Measurements from ENCODE around the gene CAMSAP1. TPM values are rescaled to one million over a fixed set of nuclear protein-coding genes. Genes with fewer than 3 reads are reported as not detected.

Gene CAMSAP1
- total and polyA plus RNA-seq, 2 of the 4 experiments (the other 2 are of a cell fraction) = 8.2 to 19.5 TPM

- Histone ChIP-seq H3K4me2 (ENCODE audit: low read depth, low read length) (no peak overlapping the region), H3K23ac (ENCODE audit: low read depth, low read length) (no peak overlapping the region), H3K9me3 (ENCODE audit: control insufficient read depth, insufficient read depth, low read length) (no peaks in the 10 kb centered on the region), H3K9ac (ENCODE audit: low read depth, low read length) (no peak overlapping the region), H3K36me3 (ENCODE audit: control insufficient read depth, insufficient read depth, low read length) (no peaks in the 10 kb centered on the region), H3K4ac (ENCODE audit: low read depth, low read length) (no peak overlapping the region), H4K5ac (ENCODE audit: low read depth, low read length) (no peak overlapping the region), H2BK20ac (ENCODE audit: low read depth, low read length) (no peak overlapping the region), H4K8ac (ENCODE audit: low read depth in 2 of 2, low read length in 2 of 2) (no peak overlapping the region), H2BK120ac (ENCODE audit: low read depth, low read length) (no peak overlapping the region), H3K27ac (ENCODE audit: insufficient read depth, low read length) (no peak overlapping the region), H2AFZ (replicated peaks; ENCODE audit: low read length, poor library complexity) (no peak overlapping the region), H4K20me1 (ENCODE audit: insufficient read depth, low read length) (no peaks in the 10 kb centered on the region), H3K4me1 (ENCODE audit: control insufficient read depth, insufficient read depth, low read length) (no peaks in the 10 kb centered on the region), H3K14ac (replicated peaks; ENCODE audit: low read depth, low read length) (no peak overlapping the region), H3K56ac (ENCODE audit: extremely low read depth, insufficient read depth, low read length) (no peak overlapping the region), H3K27me3 (ENCODE audit: control insufficient read depth, insufficient read depth, low read length) (peaks cover 9% of the 10 kb centered on the region), H4K91ac (ENCODE audit: insufficient read depth, low read depth, low read length) (no peak overlapping the region), H3K9me1 (ENCODE audit: insufficient read depth, low read length) (no peaks in the 10 kb centered on the region), H2BK15ac (ENCODE audit: low read depth, low read length) (no peak overlapping the region), H3K18ac (ENCODE audit: low read depth, low read length) (no peak overlapping the region), H3K4me3 (ENCODE audit: insufficient read depth, low read depth, low read length) (no peak overlapping the region), H2AK5ac (ENCODE audit: low read depth, low read length) (no peak overlapping the region), H2BK5ac (ENCODE audit: low read depth, low read length, poor library complexity, severe bottlenecking) (no peak overlapping the region), H2AK9ac (replicated peaks; ENCODE audit: low read depth, low read length, poor library complexity) (no peak overlapping the region), H3K79me1 (ENCODE audit: low read depth in 1 of 2, low read length in 2 of 2) (no peaks in the 10 kb centered on the region)
- no peak for ATAC-seq (ENCODE audit: low read depth)
- dilution Hi-C loops (cut with HindIII; ENCODE audit: low sequenced_read_pairs, unreplicated experiment) = no loop called here
- TF ChIP-seq, protein P1, sequence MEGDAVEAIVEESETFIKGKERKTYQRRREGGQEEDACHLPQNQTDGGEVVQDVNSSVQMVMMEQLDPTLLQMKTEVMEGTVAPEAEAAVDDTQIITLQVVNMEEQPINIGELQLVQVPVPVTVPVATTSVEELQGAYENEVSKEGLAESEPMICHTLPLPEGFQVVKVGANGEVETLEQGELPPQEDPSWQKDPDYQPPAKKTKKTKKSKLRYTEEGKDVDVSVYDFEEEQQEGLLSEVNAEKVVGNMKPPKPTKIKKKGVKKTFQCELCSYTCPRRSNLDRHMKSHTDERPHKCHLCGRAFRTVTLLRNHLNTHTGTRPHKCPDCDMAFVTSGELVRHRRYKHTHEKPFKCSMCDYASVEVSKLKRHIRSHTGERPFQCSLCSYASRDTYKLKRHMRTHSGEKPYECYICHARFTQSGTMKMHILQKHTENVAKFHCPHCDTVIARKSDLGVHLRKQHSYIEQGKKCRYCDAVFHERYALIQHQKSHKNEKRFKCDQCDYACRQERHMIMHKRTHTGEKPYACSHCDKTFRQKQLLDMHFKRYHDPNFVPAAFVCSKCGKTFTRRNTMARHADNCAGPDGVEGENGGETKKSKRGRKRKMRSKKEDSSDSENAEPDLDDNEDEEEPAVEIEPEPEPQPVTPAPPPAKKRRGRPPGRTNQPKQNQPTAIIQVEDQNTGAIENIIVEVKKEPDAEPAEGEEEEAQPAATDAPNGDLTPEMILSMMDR (conservative IDR thresholded peaks at IDR 0.05; ENCODE audit: low read depth, low read length) = no peak
- TF ChIP-seq MAFK (IDR thresholded peaks at IDR 0.05; ENCODE audit: low read depth, low read length) (no peak), CEBPB (IDR thresholded peaks at IDR 0.05; ENCODE audit: low read depth, low read length) (no peak), MXI1 (IDR thresholded peaks at IDR 0.05; ENCODE audit: borderline replicate concordance, low read depth, low read length) (no peak), SMC3 (IDR thresholded peaks at IDR 0.05; ENCODE audit: low read depth, low read length) (no peak), MAZ (IDR thresholded peaks at IDR 0.05; ENCODE audit: borderline replicate concordance, low read depth, low read length) (no peak), POLR2A (IDR thresholded peaks at IDR 0.05; ENCODE audit: low read depth, low read length) (no peak), RCOR1 (IDR thresholded peaks at IDR 0.05; ENCODE audit: insufficient replicate concordance, low read length) (no peak), NFE2L2 (IDR thresholded peaks at IDR 0.05; ENCODE audit: low read depth, low read length) (no peak), RAD21 (IDR thresholded peaks at IDR 0.05; ENCODE audit: low read length) (no peak)
- in situ Hi-C loops (cut with MboI; ENCODE audit: low sequenced_read_pairs) = no loop called here
- POLR2A ChIA-PET (ENCODE audit: unreplicated experiment) = no interaction called here
- intact Hi-C loops (cut with micrococcal nuclease) = loop anchor here (2.0 to 10.0 kb wide), 3 partner anchors 164 to 325 kb away; partner anchors contain the start of gene UBAC1
- DNase-seq = no peak
- 82% methylated on average over 16 of the region's 22 CpGs; no CpG with 5 or more reads in 1 of the 2 experiments for WGBS, 2 experiments (ENCODE audit: extremely low coverage in 2 of 2, insufficient read length in 1 of 2)
- no TSS peak for BruUV-seq (replicated peaks)
- CTCF ChIA-PET = no interaction called here
Observed at GRCh38 chr9:135796784-135797485, 110.4 kb downstream of the CAMSAP1 start.

Measured in IMR-90 (cell line).